Colonic mucosa (tissue), 4 donors: ENCODE results near the gene RYR3. TPM values are rescaled to one million over a fixed set of nuclear protein-coding genes. Genes with fewer than 3 reads are reported as not detected.

Experiments
- DNase-seq: peaks from one replicate; pipeline ENCODE4 v3.0.0-alpha.2; 2020
- H3K27ac ChIP-seq: fragments of 200-600 bp; one replicate; pipeline ENCODE4 v1.8.0; 2021
- H3K27me3 ChIP-seq: fragments of 200-600 bp; one replicate; pipeline ENCODE4 v1.8.0; 2021
- H3K36me3 ChIP-seq: fragments of 200-600 bp; one replicate; pipeline ENCODE4 v1.8.0; 2021
- H3K4me1 ChIP-seq: fragments of 200-600 bp; one replicate; pipeline ENCODE4 v1.8.0; 2021; ENCODE audit warnings: mild to moderate bottlenecking
- H3K4me3 ChIP-seq: fragments of 200-600 bp; one replicate; pipeline ENCODE4 v1.8.0; 2021
- H3K9ac ChIP-seq, 2 donors: one replicate each; pipeline ENCODE4 v1.7.0; 2013; ENCODE audit warnings: control low read depth in 2 of 2, low read depth in 2 of 2, low read length in 2 of 2
- H3K9me3 ChIP-seq: fragments of 200-600 bp; one replicate; pipeline ENCODE4 v1.8.0; 2021
- CTCF ChIP-seq: fragments of 200-600 bp; IDR thresholded peaks from one replicate; pipeline ENCODE4 v1.8.0; 2022; ENCODE audit warnings: antibody characterized with exemption, mild to moderate bottlenecking
- intact Hi-C: fragments of 100-400 bp; cut with DNase I; formaldehyde crosslinking; loops from one replicate; pipeline ENCODE4 v1.14.1; 2022
- total RNA-seq, 2 donors: library from RNA; stranded (reverse); fragmentation: NEBNext Ultra II Directional in 1 of 2; extraction: Animal tissue kit (Norgen Biotek cat#: 25700) in 1 of 2; gene quantifications; one replicate each; pipeline ENCODE4 v1.2.1, GENCODE V29; 2021
- donor health status: healthy.
- donor health status: DM: no; HTN: no; CAD: no.
- donor health status: DM: no; HTN: no; CAD: no.

RYR3 gene
- total RNA-seq, 2 donors from 2014 or later: 0.17 to 1.1 TPM

- intact Hi-C loops: no loop called here
- Histone ChIP-seq H3K27me3 (no peaks in the 10 kb centered on the region), H3K9ac (no peak overlapping the region), H3K4me3 (no peak overlapping the region), H3K4me1 (no peaks in the 10 kb centered on the region), H3K9me3 (no peaks in the 10 kb centered on the region), H3K27ac (no peak overlapping the region), H3K36me3 (no peaks in the 10 kb centered on the region)
- DNase-seq: no peak
- no peak for TF ChIP-seq CTCF
Observed at GRCh38 chr15:33641069-33641468, 330.3 kb downstream of the RYR3 start.

- no peaks in the 10 kb centered on the region for H3K9me3 ChIP-seq
- no peaks in the 10 kb centered on the region for H3K36me3 ChIP-seq
- no peak overlapping the region for H3K27ac ChIP-seq
- intact Hi-C loops: no loop called here
- H3K4me1 ChIP-seq: no peaks in the 10 kb centered on the region
- H3K4me3 ChIP-seq: no peak overlapping the region
- H3K27me3 ChIP-seq: no peaks in the 10 kb centered on the region
- DNase-seq: no peak
- TF ChIP-seq CTCF: no peak
- H3K9ac ChIP-seq: no peak overlapping the region
Observed at GRCh38 chr15:33644304-33644703, 333.5 kb downstream of the RYR3 start.

GRCh38 chr15:33646744-33647143 lies 336.0 kb downstream of the RYR3 start:
- no peaks in the 10 kb centered on the region for H3K27me3 ChIP-seq
- intact Hi-C loops: no loop called here
- H3K4me1 ChIP-seq: no peaks in the 10 kb centered on the region
- H3K36me3 ChIP-seq: no peaks in the 10 kb centered on the region
- H3K4me3 ChIP-seq: no peak overlapping the region
- no peak for DNase-seq
- no peak overlapping the region for H3K9ac ChIP-seq
- no peaks in the 10 kb centered on the region for H3K9me3 ChIP-seq
- TF ChIP-seq CTCF: no peak
- no peak overlapping the region for H3K27ac ChIP-seq

GRCh38 chr15:33649217-33649933 lies 338.6 kb downstream of the RYR3 start:
- Histone ChIP-seq H3K27ac (no peak overlapping the region), H3K36me3 (no peaks in the 10 kb centered on the region), H3K9me3 (no peaks in the 10 kb centered on the region), H3K27me3 (no peaks in the 10 kb centered on the region), H3K4me3 (no peak overlapping the region), H3K4me1 (no peaks in the 10 kb centered on the region), H3K9ac (no peak overlapping the region)
- no peak for TF ChIP-seq CTCF
- intact Hi-C loops: no loop called here
- no peak for DNase-seq

- H3K4me1 ChIP-seq: no peaks in the 10 kb centered on the region
- no peak for TF ChIP-seq CTCF
- H3K36me3 ChIP-seq: no peaks in the 10 kb centered on the region
- intact Hi-C loops: no loop called here
- H3K4me3 ChIP-seq: no peak overlapping the region
- H3K9me3 ChIP-seq: no peaks in the 10 kb centered on the region
- H3K27me3 ChIP-seq: no peaks in the 10 kb centered on the region
- H3K27ac ChIP-seq: no peak overlapping the region
- no peak for DNase-seq
- H3K9ac ChIP-seq: no peak overlapping the region
Observed at GRCh38 chr15:33654860-33655259, 344.1 kb downstream of the RYR3 start.
